Activated gamma-delta T cell treated with Interleukin-2 at 50 U/mL for 16 hours (primary cell): ENCODE measurements around the gene EIF4E1B.
A peak's percentile ranks its signal among the peaks of the same experiment; 100 is the strongest.

ENCODE experiments used
- DNase-seq: peaks from one replicate; pipeline ENCODE4 v3.0.0-alpha.2; 2020

EIF4E1B gene

GRCh38 chr5:176628406-176629228, 1.9 kb upstream of the EIF4E1B start:
- DNase-seq: no peak

- no peak for DNase-seq
These were observed 1.1 kb upstream of the EIF4E1B start for GRCh38 chr5:176629317-176629852.

- no peak for DNase-seq
These were observed 277 bp downstream of the EIF4E1B start for GRCh38 chr5:176630681-176631222.

DNA sequence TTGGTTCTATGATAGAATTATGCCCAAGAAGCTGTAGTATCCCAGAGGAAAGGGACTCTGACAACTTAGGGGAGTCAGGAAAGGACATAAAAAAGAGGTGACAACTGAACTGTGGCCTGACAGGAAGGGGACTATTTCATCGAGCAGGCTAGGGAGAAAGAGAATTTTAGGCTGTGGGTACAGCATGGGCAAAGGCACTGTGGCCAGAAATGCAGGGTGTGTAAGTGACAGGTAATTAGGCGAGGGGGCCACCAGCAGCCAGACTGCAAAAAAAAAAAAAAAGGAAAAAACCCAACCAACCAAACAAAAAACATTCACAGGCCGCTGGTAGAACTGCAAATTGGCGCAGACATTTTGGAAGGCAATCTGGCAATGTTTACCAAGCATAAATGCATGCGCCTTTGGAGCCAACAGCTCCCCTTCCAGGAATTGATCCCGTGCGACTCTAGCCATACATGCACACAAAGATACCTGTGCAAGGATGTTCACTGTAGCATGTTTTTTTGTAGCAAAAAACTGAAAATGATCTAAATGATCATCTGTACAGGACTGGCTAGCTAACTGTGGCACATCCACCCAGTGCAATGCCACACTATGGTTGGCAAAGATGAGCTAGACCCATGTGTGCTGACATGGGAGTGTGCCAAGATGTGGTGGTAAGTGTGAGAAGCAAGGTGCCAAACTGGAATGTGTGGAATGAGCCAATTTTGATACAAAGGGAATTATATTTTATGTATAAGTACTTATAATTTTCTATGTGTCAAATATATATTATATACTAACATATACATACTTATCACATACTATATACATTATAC, 1.1 kb downstream of the EIF4E1B start:
- DNase-seq: no peak

DNA sequence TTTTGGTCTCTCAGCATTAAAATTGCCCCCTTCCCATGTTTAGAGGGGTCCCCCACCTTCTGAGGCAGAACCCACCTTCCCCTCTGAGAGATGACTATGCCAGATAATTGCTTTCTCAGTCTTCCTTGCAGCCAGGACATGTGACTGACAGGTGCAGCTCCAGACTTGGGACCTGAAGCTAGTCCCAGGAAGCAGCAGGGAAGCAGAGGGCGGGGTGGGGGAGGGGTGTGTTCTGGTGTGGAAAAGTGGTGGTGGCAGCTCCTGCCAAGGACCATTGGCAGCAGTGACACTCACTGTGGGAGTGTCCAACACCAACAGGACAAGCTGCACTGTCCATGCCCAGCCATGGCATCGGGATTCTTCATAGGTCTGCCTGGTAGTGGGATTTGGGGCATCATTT, 2.3 kb downstream of the EIF4E1B start:
- DNase-seq: no peak

- DNase-seq: no peak
These were observed 3.1 kb downstream of the EIF4E1B start for GRCh38 chr5:176633598-176633997.

GRCh38 chr5:176636426-176636825, 6.0 kb downstream of the EIF4E1B start:
- DNase-seq: no peak

- DNase-seq: no peak
These were observed 7.1 kb downstream of the EIF4E1B start for GRCh38 chr5:176637556-176637955.

DNA sequence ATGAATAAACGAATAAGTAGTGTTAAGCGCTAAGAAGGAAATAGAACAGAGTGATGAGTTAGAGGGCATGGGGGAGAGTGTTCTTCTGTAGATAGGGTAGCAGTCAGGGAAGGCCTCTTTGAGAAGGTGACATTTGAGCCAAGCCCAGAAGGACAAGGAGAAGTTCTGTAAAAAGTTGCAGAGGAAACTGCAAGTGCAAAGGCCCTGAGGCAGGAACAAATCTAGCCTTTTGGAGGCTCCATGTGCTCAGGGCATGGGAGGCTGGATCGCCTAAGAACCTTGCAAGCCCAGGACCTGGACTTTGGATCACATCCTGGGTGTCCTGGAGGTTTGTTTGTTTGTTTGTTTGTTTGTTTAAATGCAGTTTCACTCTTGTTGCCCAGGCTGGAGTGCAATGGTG, 8.0 kb downstream of the EIF4E1B start:
- DNase-seq: no peak

DNA sequence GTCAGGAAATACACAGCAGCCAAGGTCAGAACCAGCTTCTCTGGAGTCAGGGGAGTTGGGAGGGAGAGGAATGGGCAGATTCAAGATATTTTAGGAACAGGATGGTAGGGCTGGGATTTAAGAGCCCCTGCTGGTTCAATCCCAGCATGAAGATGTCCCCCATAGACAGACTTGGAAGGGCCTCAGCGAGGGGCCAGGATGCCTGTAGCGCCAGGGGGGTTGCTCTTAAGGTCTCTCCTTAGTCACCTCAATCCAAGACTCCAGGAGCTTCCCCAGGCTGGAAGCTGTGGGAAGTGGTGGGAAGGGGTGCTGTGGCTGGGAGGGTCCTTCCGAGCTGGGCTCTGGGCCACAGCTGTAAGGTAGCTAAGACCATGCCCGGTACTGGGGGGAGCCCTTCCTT, 8.7 kb downstream of the EIF4E1B start:
- DNase-seq: no peak

DNA sequence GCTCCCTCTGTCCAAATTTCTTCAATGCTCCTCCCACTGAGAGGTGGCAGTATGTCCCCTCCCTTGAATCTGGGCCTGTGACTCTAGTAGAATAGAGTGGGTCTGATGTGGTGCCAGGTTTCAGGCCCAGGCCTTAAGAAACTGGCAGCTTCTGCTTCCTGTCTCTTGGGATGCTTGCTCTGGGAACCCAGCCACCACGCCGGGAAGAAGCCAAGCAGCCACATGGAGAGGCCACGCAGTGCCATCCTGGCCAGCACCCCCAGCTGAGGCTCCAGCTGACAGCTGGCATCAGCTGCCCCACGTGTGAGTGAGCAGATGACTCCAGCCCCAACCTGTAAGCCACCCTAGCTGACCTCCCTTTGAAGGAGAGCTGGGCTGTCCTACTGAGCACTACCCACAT, 9.5 kb downstream of the EIF4E1B start:
- DNase-seq: no peak

- no peak for DNase-seq
These were observed 10.1 kb downstream of the EIF4E1B start for GRCh38 chr5:176640616-176641015.

DNA sequence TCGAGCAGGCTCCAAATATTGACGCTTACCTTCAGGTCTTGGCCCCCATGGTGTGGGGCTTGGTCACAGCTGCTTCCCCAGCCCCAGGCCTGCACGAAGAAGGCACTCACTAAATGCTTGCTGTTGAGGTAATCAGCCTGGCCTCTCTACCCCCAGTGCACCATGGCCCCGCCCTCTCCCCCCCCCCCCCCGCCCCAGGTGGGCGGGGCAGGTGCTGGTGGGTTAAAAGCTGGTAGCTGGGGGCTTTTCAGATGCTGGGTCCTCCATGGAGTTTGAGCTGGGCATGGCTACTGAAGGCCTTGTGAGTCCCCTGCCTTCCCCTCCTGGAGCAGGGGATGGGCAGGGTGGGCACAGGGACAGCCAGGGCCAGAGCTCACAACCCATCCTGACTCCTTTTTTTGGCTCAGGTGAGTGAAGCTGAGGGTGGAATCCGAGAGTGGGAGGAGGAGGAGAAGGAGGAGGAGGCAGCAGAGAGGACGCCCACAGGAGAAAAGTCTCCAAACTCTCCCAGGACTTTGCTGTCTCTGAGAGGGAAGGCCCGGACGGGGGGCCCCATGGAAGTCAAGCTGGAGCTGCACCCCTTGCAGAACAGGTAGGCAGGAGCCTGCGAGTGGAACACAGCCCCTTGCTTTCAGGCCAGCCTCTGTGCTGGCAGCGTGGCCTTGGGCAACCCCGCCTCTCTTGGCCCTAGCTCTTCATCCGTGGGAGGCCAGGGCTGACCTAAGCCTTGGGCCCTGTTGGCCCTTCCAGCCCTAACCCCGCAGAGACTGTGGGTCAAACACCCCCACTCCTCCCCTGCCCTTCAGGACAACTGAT, 12.4 kb downstream of the EIF4E1B start:
- no peak for DNase-seq

DNA sequence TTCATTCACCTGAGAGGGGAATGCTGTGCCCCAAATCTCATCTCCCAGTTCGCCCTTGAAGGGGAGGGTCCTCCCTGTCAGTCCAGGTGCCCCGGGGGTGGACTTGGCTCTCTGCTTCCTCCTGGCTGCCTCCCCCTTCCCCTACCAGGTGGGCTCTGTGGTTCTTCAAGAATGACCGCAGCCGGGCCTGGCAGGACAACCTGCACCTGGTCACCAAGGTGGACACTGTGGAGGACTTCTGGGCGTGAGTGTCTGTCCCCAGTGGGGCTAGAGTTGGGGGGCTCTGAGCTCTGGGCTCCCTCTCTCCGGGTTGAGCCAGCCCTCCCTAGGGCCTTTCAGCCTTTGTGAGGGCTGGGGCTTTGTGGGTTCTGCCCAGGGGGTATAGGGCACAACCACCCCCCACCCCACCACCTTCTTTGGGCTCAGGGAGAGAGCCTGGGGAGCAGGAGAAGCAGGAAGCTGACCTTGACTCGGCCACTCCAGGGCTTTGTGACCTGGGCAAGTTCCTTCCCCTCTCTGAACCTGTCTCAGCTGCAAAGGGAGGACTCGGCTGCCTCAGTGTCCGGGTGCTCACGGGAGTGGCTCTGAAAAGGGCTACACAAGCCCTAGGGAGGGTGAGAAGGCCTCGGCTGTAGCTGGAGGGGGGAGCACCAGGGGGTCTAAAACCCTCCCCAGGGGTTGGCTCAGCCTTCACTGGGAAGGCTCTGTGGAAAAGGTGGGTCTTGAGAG, 13.2 kb downstream of the EIF4E1B start:
- no peak for DNase-seq

DNA sequence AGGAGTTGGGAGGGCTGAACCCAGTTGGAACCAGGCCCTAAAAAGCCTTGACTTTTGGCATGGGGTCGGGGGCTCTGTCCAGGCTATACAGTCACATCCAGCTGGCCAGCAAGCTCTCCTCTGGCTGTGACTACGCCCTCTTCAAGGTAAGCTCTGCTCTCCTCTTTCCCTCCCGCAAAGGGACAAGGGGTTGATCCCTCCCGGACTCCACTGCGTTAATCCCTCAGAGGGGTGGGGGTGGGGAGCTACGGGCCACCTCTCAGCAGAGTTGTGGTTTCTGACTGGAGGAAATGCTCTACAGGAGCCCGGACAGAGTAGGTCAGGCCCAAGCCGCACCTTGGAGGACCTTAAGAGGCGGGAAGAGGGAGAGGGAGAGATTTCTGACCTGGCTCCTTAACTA, 13.8 kb downstream of the EIF4E1B start:
- DNase-seq: no peak

GRCh38 chr5:176644878-176645670, 14.6 kb downstream of the EIF4E1B start:
- no peak for DNase-seq

DNA sequence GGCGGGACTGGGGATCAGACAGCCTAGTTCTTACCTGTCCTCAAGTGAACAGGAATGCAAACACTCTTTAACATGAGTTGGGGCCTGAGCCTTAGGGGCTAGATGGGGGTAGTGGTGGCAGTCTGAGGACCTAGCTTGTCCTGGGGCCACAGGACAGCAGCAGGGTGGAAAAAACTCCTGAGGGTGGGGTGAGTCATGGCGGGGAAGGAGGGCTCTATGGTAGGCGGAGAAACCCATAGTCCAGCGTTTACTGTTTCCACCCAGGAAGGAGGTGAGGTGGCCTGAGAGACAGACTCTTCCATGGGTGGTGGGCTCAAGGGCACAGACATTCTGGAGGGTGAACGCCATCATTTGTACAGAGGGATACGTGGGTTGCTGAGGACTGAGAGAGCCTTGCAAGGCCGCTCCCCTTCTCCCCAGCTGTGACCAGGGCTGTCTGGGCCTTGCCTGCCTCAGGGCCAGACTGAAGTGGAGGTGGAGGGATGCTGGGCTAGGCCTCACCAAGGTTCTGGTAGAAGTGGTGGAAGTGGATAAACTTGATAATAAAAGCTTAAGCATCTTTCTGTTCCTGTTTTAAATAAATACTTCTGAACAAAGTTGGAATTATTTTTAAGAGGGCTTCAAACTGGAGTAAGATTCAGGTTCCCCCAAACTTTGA, 15.7 kb downstream of the EIF4E1B start:
- no peak for DNase-seq

DNA sequence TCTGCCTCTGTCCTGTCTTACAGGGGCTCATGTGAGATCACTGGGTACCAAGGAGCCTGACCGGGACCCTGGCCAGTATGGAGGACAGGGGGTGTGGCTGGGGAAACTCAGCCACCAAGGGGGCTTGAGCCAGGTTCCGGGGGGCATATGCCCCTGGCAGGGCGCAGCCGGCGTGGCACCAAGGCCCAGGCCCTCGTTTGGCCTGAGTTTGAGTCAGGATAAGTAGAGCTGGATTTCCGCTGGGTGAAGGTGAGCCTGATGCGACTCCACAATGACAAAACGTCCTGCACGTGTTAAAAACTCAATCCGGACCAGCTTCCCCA, 16.2 kb downstream of the EIF4E1B start:
- DNase-seq: no peak

DNA sequence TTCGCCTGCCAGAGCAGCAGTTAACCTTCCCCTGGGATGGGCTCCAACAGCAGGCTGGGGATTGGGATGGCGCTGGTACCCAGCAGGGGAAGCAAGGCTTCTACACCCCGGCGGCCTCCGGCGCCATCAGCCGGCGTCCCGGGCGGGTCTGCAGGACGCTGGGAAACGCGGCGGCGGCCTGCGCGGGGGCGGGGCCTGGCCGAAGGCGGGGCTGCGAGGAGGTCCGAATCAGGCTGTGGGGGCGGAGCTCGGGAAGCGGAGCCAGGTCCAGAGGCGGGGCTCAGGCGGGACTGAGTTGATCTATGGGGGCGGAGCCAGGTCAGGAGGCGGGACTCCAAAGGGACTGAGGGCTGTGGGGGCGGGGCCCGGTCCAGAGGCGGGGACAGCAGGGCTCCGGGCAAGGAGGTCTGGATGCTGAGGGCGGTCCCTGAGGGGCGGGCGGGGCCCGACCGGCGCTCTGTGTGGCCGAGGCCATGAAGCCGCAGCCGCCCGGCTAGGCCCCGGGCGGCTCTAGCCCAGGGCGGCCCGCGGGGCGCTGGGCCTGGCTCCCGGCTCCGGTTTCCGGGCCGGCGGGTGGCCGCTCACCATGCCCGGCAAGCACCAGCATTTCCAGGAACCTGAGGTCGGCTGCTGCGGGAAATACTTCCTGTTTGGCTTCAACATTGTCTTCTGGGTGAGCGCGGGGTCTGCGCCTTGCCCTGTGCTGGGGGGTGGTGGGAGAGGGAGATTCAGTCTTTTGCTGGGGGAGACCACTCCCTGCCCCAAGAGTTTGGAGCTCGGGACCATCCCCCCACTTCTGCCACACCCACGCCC, 16.8 kb downstream of the EIF4E1B start, which contains the start of gene TSPAN17:
TSS of gene TSPAN17 (plus strand) at position 455 of the 813 bp plus-strand sequence. CDS start at position 587, 132 bp downstream.
- peak; percentile 98 for DNase-seq
